Skeletal muscle satellite cell (primary cell): Measurements from ENCODE around the gene RASGRP3.
"Not testable (repeated sequence)": the region's sequence is repeated elsewhere in the genome, so short reads cannot be mapped to it uniquely, and the experiment has no call there.

ENCODE experiments used
- H3K27me3 ChIP-seq: 2 replicates; pipeline ENCODE4 v1.7.0; 2013; ENCODE audit warnings: low read length; ENCODE audit not compliant: control insufficient read depth, insufficient read depth
- H3K36me3 ChIP-seq: 2 replicates; pipeline ENCODE4 v1.7.0; 2013; ENCODE audit warnings: mild to moderate bottlenecking, control low read depth, low read length; ENCODE audit not compliant: insufficient read depth
- H3K4me1 ChIP-seq: 2 replicates; pipeline ENCODE4 v1.7.0; 2013; ENCODE audit warnings: low read length; ENCODE audit not compliant: control insufficient read depth, insufficient read depth
- H3K4me2 ChIP-seq: 2 replicates; pipeline ENCODE4 v1.7.0; 2013; ENCODE audit warnings: mild to moderate bottlenecking, low read length
- H3K4me3 ChIP-seq: 2 replicates; pipeline ENCODE4 v1.7.0; 2013; ENCODE audit warnings: low read length
- H3K9ac ChIP-seq: 2 replicates; pipeline ENCODE4 v1.7.0; 2013; ENCODE audit warnings: mild to moderate bottlenecking, low read depth, low read length, moderate library complexity
- H3K9me3 ChIP-seq: replicated peaks from 2 replicates; pipeline ENCODE4 v1.7.0; 2013; ENCODE audit warnings: mild to moderate bottlenecking, control low read depth, low read length

RASGRP3 gene

GRCh38 chr2:33459745-33460144, 16.7 kb upstream of the RASGRP3 start:
- no peak overlapping the region for H3K4me3 ChIP-seq
- H3K9ac ChIP-seq, result no peak overlapping the region
- no peaks in the 10 kb centered on the region for H3K36me3 ChIP-seq
- no peaks in the 10 kb centered on the region for H3K9me3 ChIP-seq
- no peaks in the 10 kb centered on the region for H3K4me1 ChIP-seq
- H3K27me3 ChIP-seq, result no peaks in the 10 kb centered on the region
- H3K4me2 ChIP-seq, result no peak overlapping the region

DNA sequence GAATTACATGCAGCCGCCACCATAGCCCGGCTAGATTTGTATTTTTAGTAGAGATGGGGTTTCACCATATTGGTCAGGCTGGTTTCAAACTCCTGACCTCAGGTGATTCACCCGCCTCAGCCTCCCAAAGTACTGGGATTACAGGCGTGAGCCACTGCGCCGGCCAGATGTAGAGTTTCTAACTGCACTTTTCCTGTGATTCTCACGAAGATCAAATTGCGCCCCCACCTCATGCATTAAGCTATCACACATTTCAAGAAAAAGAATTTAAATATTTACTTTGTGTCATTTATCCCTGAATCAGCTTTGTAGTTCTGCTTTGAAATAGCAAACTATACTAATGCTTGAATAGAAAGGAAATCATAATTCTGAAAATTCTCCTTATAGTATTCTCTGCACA, 13.9 kb upstream of the RASGRP3 start:
- not testable (repeated sequence) for H3K36me3 ChIP-seq

GRCh38 chr2:33467413-33467812, 9.0 kb upstream of the RASGRP3 start:
- Histone ChIP-seq H3K4me1 (no peaks in the 10 kb centered on the region), H3K27me3 (no peaks in the 10 kb centered on the region)

More for the DNA sequence above, 13.9 kb upstream of the RASGRP3 start:
- not testable (repeated sequence) for H3K4me3 ChIP-seq, H3K4me2 ChIP-seq, H3K9me3 ChIP-seq, H3K4me1 ChIP-seq, H3K27me3 ChIP-seq, H3K9ac ChIP-seq

DNA sequence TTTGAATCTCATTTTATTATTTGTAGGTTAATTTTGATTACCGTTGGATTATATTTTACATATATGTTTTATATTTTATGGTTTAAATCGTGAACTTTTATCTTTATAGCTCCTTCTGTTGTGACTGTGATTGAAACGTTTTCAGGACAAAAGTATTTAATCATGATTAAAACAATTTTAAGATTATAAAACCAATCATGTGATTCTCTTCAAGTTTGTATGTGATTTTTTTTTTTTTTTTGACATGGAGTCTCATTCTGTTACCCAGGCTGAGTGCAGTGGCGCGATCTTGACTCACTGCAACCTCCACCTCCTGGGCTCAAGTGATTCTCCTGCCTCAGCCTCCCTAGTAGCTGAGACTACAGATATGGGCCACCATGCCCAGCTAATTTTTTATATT, 7.2 kb upstream of the RASGRP3 start:
- no peak overlapping the region for H3K4me3 ChIP-seq
- H3K4me1 ChIP-seq, result no peaks in the 10 kb centered on the region
- H3K4me2 ChIP-seq, result no peak overlapping the region
- no peaks in the 10 kb centered on the region for H3K27me3 ChIP-seq
- no peaks in the 10 kb centered on the region for H3K36me3 ChIP-seq
- no peaks in the 10 kb centered on the region for H3K9me3 ChIP-seq
- no peak overlapping the region for H3K9ac ChIP-seq

More at GRCh38 chr2:33467413-33467812, 9.0 kb upstream of the RASGRP3 start:
- Histone ChIP-seq H3K4me2 (no peak overlapping the region), H3K9me3 (no peaks in the 10 kb centered on the region), H3K4me3 (no peak overlapping the region), H3K9ac (no peak overlapping the region), H3K36me3 (no peaks in the 10 kb centered on the region)

DNA sequence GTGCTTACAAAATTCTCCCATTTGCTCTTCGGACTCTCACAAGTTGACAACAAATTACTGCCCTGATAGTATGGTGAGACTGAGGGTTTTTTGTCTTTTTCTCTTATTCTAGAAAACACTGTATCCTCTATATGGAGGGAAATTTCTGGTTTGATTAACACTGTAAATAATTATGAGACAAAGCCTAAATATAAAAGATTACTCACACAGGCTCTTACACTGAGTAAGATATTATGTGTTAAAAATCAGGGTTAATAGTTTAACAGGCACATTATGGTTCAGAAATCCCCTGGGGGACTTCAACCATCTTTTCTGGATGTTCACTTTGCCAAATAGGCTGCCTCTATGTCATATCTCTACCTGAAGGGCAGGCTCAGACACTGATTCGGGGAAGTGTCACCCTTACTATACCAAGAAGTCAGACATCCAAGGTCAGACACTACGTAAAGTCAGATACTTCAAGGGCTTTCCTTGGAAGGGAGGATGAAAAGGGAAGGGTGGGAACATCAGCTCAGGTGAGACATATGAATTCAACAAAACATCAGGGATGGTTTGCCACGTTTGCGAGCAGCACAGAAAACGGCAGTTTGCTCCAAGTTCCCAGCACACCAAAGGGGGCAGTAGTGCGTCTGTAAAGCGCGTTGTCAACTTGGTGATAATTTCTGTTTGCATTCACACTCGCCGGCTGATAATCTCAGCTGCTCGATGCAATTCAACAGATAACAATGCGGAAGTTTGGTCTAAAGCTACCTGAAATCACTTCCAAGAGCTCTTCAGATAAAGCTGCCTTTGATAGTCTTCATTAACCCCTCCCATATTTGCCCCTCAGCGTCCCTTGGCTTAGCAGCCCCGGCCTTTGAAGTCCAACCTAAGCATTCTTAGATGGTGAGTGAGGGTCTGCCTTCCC, 972 bp upstream of the RASGRP3 start:
- H3K9me3 ChIP-seq, result no peaks in the 10 kb centered on the region
- no peaks in the 10 kb centered on the region for H3K27me3 ChIP-seq
- no peaks in the 10 kb centered on the region for H3K4me1 ChIP-seq
- peak overlapping the region; percentile 73 for H3K9ac ChIP-seq
- H3K4me2 ChIP-seq, result peak overlapping the region; percentile 95
- peak overlapping the region; percentile 79 for H3K4me3 ChIP-seq
- H3K36me3 ChIP-seq, result no peaks in the 10 kb centered on the region

DNA sequence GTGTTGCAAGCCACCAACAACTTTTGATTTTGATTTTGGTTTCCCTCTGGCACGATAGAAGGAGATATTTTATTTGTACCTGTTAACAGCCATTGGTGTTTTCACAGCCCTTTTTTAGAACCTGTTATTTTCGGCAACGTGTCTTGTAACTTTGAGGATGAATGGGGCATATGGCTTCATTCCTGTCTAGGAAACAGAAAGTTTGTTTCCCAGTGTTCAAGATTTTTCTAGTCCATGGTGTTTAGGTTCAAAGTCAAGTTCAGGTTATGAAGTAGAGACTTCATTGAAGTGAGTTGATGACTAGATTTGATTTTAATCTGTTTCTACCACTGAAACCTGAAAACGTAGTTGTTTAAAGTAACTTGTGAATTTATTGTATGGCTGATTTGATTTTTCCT, 343 bp downstream of the RASGRP3 start:
- H3K4me2 ChIP-seq, result peak overlapping the region; percentile 95
- no peaks in the 10 kb centered on the region for H3K9me3 ChIP-seq
- H3K27me3 ChIP-seq, result no peaks in the 10 kb centered on the region
- peak overlapping the region; percentile 73 for H3K9ac ChIP-seq
- H3K4me3 ChIP-seq, result peak overlapping the region; percentile 79
- H3K4me1 ChIP-seq, result no peaks in the 10 kb centered on the region
- H3K36me3 ChIP-seq, result no peaks in the 10 kb centered on the region

DNA sequence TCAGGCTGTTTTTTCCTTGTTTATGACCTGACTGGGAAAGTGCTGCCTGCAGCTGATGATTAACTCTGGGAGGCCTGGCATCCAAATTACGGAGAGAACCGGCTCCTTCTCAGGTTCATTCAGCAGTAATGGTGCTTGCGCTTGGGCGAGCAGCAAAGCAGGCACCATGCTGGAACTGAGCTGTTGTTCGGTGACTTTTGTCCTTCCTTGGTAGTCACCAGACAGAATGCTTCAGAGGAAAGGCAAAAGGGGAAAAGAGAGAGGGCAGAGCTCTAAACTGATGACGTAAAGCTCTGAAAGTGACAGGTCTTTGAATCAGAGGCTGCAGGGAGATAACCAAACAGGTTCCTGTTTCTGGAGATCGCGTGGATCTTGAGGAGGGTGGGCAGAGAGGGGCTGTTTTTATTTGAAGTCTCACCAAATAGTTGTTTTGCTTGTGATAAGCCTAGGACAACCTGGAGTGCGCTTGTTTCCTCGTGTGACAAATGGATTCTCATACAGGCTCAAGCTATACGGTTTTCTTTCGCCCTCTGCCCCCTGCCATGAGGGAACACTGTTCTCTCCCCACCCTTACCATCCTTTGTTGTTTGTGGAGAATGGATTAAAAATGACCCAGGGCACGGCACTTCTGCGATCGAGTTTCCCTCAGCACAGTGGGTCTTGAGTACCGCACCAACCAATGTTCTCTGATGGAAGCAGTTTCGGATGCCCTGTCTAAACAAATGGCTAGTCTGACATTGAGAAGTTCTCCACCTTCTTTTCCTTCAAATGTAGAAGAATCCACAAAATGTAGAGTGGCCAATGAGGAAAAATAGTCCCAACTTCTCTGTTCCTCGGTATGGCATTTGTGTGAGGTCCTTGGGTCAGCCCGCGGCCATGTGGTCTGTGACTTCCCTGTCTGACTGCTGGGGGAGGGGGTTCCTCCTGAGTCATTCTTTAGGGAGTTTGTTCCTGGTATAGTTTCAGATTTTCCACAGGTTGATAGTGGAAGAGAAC, 1.3 kb downstream of the RASGRP3 start:
- Histone ChIP-seq H3K27me3 (no peaks in the 10 kb centered on the region), H3K9ac (no peak overlapping the region), H3K4me1 (no peaks in the 10 kb centered on the region), H3K9me3 (no peaks in the 10 kb centered on the region), H3K4me3 (no peak overlapping the region), H3K36me3 (no peaks in the 10 kb centered on the region), H3K4me2 (no peak overlapping the region)

DNA sequence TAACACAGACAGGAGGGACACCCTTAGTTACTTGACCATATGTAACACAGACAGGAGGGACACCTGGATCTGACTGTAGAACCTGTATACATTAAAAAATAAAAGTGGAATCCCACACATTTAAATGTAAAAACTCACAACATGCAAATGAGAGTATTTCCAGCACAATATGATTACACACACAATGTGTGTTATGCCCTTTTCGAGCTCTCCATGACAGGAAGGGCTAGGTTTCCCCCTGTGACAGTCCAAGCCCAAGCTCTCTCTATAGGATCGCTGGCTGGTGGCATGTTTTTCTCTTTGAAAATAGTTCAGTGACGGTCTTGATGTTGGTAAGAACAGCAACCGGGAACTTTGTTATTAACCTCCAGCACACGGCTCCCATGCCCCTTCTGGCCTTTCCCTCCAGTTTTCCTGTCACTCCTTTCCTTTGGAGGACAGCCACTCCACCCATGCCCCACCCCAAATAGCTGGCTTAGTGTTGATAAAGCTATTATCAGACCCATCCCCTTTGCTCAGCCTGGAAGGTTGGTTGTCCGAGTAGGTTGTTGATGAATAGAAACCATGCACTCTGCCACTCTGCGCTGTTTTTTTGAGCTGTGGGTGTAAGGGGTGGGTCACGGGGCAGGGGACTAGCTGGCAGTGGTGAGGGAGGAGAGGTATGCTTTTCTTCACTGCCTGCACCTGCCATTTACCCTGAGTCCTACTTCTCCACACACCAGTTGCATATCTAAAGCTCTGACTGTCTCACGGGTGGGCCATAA, 2.7 kb downstream of the RASGRP3 start:
- no peaks in the 10 kb centered on the region for H3K27me3 ChIP-seq
- H3K4me3 ChIP-seq, result no peak overlapping the region
- H3K9me3 ChIP-seq, result no peaks in the 10 kb centered on the region
- no peaks in the 10 kb centered on the region for H3K4me1 ChIP-seq
- H3K36me3 ChIP-seq, result no peaks in the 10 kb centered on the region
- H3K9ac ChIP-seq, result no peak overlapping the region
- H3K4me2 ChIP-seq, result no peak overlapping the region

DNA sequence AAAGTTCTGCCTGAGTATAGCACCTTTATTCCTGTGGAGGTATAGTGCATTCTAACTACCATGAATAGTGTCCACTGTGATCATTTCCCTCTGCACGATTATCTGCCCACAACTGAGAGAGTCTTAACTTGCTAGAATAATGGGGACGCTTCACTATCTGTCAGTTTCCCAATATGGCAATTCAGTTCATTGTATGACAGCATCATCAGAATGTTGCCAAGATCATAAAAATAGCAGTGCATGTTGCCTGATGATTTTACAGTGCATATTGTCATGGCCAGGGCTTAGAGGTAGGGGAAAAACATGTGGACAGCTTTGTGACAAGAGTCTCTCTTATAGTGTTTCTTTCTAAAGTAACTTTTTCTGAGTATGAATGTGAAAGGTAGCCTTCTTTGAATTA, 6.1 kb downstream of the RASGRP3 start:
- no peaks in the 10 kb centered on the region for H3K36me3 ChIP-seq
- H3K4me3 ChIP-seq, result no peak overlapping the region
- H3K27me3 ChIP-seq, result no peaks in the 10 kb centered on the region
- H3K4me1 ChIP-seq, result peaks cover 4% of the 10 kb centered on the region
- no peak overlapping the region for H3K4me2 ChIP-seq
- no peak overlapping the region for H3K9ac ChIP-seq
- H3K9me3 ChIP-seq, result peaks cover 4% of the 10 kb centered on the region

GRCh38 chr2:33484042-33484621, 7.7 kb downstream of the RASGRP3 start:
- Histone ChIP-seq H3K4me1 (peaks cover 4% of the 10 kb centered on the region), H3K9me3 (peaks cover 4% of the 10 kb centered on the region), H3K4me3 (no peak overlapping the region), H3K9ac (no peak overlapping the region), H3K27me3 (no peaks in the 10 kb centered on the region), H3K36me3 (no peaks in the 10 kb centered on the region), H3K4me2 (no peak overlapping the region)
